NCI-H748 (cell line): ENCODE measurements around the gene ZNF662.

Source experiments
- DNase-seq: peaks from one replicate; lab custom pipeline; 2025; ENCODE audit not compliant: unreplicated experiment; lab: John Stamatoyannopoulos, UW

ZNF662 gene

GRCh38 chr3:42935472-42935871 is 29.5 kb downstream of the ZNF662 start:
- peak; percentile 7 for DNase-seq

- DNase-seq, result peak; percentile 91
Measured at GRCh38 chr3:42936157-42936981, 30.4 kb downstream of the ZNF662 start.

DNA sequence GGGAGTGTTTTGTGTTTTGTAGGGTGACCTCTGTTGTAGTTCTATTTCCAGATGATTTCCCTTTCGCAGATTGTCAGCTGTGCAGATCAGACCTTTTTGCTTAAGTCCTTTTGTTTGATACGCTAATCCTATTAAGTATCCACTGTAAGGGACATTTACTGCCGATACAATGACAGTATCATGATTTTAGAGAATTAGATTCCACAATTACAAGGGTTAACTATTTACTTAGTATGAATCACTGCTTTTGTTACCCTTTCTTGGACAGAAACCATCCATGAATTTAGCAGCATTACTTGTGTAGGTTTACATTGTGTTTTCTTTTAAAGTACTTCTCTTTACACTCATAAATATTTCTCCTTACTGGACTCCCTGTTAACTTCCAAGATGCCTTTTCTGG is 31.4 kb downstream of the ZNF662 start:
- DNase-seq, result no peak

DNA sequence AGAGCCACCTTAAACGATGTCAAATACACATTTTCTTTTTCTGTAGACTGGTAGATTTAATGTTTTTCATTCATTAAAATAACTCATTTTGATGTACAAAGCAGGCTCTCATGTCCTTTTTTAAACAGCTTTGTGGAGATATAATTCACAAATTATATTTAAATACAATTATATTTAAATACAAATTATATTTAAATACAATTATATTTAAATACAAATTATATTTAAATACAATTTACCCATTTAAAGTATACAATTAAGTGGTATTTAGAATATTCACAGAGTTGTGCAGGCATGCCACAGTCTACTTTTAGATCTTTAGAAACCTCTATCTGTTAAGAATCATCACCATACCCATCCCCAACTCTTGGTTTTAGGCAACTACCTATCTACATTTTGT is 36.8 kb downstream of the ZNF662 start:
- DNase-seq, result no peak

GRCh38 chr3:42946050-42946449 is 40.1 kb downstream of the ZNF662 start:
- DNase-seq, result no peak

DNA sequence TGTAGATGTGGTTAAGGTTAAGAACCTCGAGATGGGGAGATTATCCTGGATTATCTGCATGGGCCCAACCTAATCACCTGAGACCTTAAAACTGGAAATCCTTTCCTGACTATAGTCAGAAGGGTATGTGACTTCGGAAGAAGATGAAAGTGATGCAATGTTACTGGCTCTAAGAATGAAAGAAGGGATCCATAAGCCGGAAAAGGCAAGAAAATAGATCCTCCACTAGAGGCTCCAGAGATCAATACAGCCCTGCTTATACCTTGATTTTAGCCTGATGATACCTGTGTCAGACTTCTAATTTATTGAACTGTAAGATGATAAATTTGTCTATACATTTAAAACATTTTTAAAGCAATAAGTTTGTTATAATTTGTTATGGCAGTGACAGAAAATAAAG is 51.6 kb downstream of the ZNF662 start:
- no peak for DNase-seq

DNA sequence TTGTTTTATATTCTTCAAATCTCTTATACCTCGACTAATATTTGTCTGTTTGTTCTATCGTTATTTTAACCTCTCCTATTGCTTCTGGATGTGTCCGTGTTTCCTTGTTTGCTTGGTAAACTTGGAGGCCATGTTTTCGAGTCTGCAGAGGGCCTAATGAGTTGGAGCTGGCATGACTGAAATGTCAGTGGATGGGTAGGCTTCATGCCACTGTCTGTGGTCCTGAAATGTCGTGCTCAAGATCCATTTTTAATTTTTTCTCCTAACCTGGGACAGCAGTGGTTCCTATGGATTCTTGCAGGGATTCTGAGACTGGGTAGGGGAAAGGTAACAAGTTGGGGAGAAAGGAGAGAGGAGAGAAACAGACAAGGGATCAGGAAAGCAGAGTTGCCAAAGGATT is 54.3 kb downstream of the ZNF662 start:
- no peak for DNase-seq

DNA sequence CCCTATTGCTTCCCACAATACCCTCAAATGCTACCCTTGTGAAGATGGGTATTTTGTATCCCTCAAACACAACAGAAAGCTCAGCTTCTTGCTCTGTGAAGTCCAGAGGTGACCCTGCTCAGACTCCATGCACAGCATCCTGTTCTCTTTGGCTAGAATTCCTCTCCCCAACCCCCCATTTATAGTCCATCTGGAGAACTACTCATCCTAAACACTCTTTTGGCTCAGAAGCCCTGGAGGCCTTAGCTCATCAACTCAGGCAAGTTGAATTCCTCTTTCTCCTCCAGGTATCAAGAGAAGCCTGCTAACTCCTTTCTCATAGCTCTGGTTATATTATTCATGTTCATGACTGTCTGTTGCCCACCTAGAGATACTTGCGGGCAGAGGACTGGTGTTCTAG is 54.8 kb downstream of the ZNF662 start:
- DNase-seq, result no peak

GRCh38 chr3:42961633-42962032 is 55.7 kb downstream of the ZNF662 start:
- peak; percentile 54 for DNase-seq

- DNase-seq, result no peak
Measured at GRCh38 chr3:42963269-42963668, 57.3 kb downstream of the ZNF662 start.

DNA sequence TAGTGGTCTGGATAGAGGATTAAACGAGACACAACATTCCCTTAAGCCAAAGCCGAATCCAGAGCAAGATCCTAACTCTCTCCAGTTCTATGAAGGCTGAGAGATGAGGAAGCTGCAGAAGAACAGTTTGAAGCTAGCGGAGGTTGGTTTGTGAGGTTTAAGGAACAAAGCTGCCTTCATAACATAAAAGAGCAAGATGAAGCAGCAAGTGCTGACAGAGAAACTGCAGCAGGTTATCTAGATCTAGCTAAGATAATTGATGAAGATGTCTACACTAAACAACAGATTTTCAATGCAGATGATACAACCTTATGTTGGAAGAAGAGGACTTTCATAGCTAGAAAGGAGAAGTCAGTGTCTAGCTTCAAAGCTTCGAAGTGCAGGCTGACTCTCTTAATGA is 58.3 kb downstream of the ZNF662 start:
- no peak for DNase-seq
